SK-N-SH (cell line): Measurements from ENCODE around the gene LIMS1. TPM values are rescaled to one million over a fixed set of nuclear protein-coding genes. Genes with fewer than 3 reads are reported as not detected.
"Not testable (repeated sequence)": the region's sequence is repeated elsewhere in the genome, so short reads cannot be mapped to it uniquely, and the experiment has no call there.

ENCODE experiments used
- CTCF ChIA-PET: fragments of 300-600, 350-600 bp; formaldehyde crosslinking; extraction: SDS; loops from one replicate; lab custom pipeline; 2021; lab: Yijun Ruan, JAX
- POLR2A ChIA-PET: fragments of 350-600 bp; sonication (Branson Sonifier 250); formaldehyde crosslinking; extraction: SDS; loops from one replicate; lab custom pipeline; 2020; ENCODE audit warnings: antibody characterized with exemption, inconsistent platforms; lab: Yijun Ruan, JAX
- DNase-seq: peaks from one replicate; pipeline ENCODE4 v3.0.0; 2012
- H2AFZ ChIP-seq: fragments of 200-600 bp; sonication (generic); 2 replicates; pipeline ENCODE4 v1.8.1; 2016; ENCODE audit warnings: antibody characterized with exemption, mild to moderate bottlenecking, low read depth
- H3F3A ChIP-seq: fragments of 200-600 bp; sonication (generic); replicated peaks from 2 replicates; pipeline ENCODE3; 2016; ENCODE audit warnings: antibody characterized with exemption, mild to moderate bottlenecking; ENCODE audit not compliant: insufficient read depth
- H3K27ac ChIP-seq, 2 experiments: fragments of 200-500 bp in 1 of 2; fragments of 200-600 bp in 1 of 2; sonication (Bioruptor generic) in 1 of 2; sonication (generic), shearing (Covaris generic) in 1 of 2; 2 replicates each; pipeline versions ENCODE4 v1.5.1 to v1.6.1; 2014 to 2016; ENCODE audit warnings: low read depth in 2 of 2, inconsistent platforms in 1 of 2, low read length in 1 of 2, mild to moderate bottlenecking in 1 of 2, mixed read lengths in 1 of 2
- H3K27me3 ChIP-seq: fragments of 200-600 bp; sonication (generic), shearing (Covaris generic); 2 replicates; pipeline ENCODE4 v1.6.1; 2016; ENCODE audit warnings: mixed run types; ENCODE audit not compliant: insufficient read depth
- H3K36me3 ChIP-seq, 2 experiments: fragments of 200-500 bp in 1 of 2; fragments of 200-600 bp in 1 of 2; sonication (Bioruptor generic) in 1 of 2; sonication (generic) in 1 of 2; replicated peaks in 1 of 2; 2 replicates each; pipeline versions ENCODE3 to v1.5.1; 2014 to 2016; ENCODE audit warnings: low read length in 1 of 2, mild to moderate bottlenecking in 1 of 2; ENCODE audit not compliant: insufficient read depth in 2 of 2, control insufficient read depth in 1 of 2
- H3K4me1 ChIP-seq, 2 experiments: fragments of 200-500 bp in 1 of 2; fragments of 200-600 bp in 1 of 2; sonication (Bioruptor generic) in 1 of 2; sonication (generic), shearing (Covaris generic) in 1 of 2; 2 replicates each; pipeline versions ENCODE4 v1.5.1 to v1.6.1; 2014 to 2016; ENCODE audit warnings: low read depth in 1 of 2, low read length in 1 of 2, mixed run types in 1 of 2; ENCODE audit not compliant: insufficient read depth in 2 of 2, control insufficient read depth in 1 of 2
- H3K4me2 ChIP-seq: fragments of 200-600 bp; sonication (generic), shearing (Covaris generic); 2 replicates; pipeline ENCODE4 v1.6.1; 2017; ENCODE audit warnings: mixed run types
- H3K4me3 ChIP-seq, 2 experiments: fragments of 200-500 bp in 1 of 2; fragments of 200-600 bp in 1 of 2; sonication (Bioruptor generic) in 1 of 2; sonication (generic), shearing (Covaris generic) in 1 of 2; 2 replicates each; pipeline versions ENCODE4 v1.5.1 to v1.8.1; 2014 to 2016; ENCODE audit warnings: low read depth in 2 of 2, inconsistent platforms in 1 of 2, low read length in 1 of 2, mild to moderate bottlenecking in 1 of 2, mixed read lengths in 1 of 2, moderate library complexity in 1 of 2
- H3K79me2 ChIP-seq: fragments of 200-600 bp; sonication (generic); 2 replicates; pipeline ENCODE4 v1.8.1; 2017; ENCODE audit warnings: mild to moderate bottlenecking; ENCODE audit not compliant: insufficient read depth
- H3K9ac ChIP-seq: fragments of 200-600 bp; sonication (generic); 2 replicates; pipeline ENCODE4 v1.6.1; 2017; ENCODE audit warnings: mixed run types
- H3K9me2 ChIP-seq: fragments of 200-600 bp; sonication (generic); 2 replicates; pipeline ENCODE4 v1.6.1; 2017; ENCODE audit warnings: mixed run types
- H3K9me3 ChIP-seq: fragments of 200-600 bp; sonication (generic); 2 replicates; pipeline ENCODE4 v1.6.1; 2017; ENCODE audit warnings: mixed run types, mild to moderate bottlenecking, moderate library complexity
- H4K20me1 ChIP-seq: fragments of 200-600 bp; sonication (generic); 2 replicates; pipeline ENCODE4 v1.6.1; 2017; ENCODE audit warnings: mild to moderate bottlenecking, mixed run types; ENCODE audit not compliant: insufficient read depth
- CHD2 ChIP-seq: fragments of 150-350 bp; IDR thresholded peaks from 2 replicates; pipeline ENCODE4 v1.6.1; 2018; ENCODE audit warnings: low read length; ENCODE audit not compliant: partially characterized antibody
- CTCF ChIP-seq: fragments of 200-600 bp; sonication (generic); IDR thresholded peaks from 2 replicates; pipeline ENCODE4 v1.6.1; 2017; ENCODE audit warnings: antibody characterized with exemption, mild to moderate bottlenecking, moderate library complexity
- EP300 ChIP-seq, 2 experiments: IDR thresholded peaks; 2 replicates each; pipeline versions ENCODE4 v1.4.0 to v1.6.1; 2012; ENCODE audit warnings: borderline replicate concordance in 1 of 2, low read depth in 1 of 2, low read length in 1 of 2
- GABPA ChIP-seq: IDR thresholded peaks from 2 replicates; pipeline ENCODE4 v1.4.0; 2012; ENCODE audit warnings: low read depth, mild to moderate bottlenecking
- JUND ChIP-seq: IDR thresholded peaks from 2 replicates; pipeline ENCODE4 v1.4.0; 2012
- NFIC ChIP-seq: IDR thresholded peaks from 2 replicates; pipeline ENCODE4 v1.4.0; 2012; ENCODE audit warnings: borderline replicate concordance
- NRF1 ChIP-seq: IDR thresholded peaks from 2 replicates; pipeline ENCODE4 v1.6.1; 2012; ENCODE audit warnings: low read depth, mild to moderate bottlenecking, low read length
- RAD21 ChIP-seq: IDR thresholded peaks from 2 replicates; pipeline ENCODE4 v1.6.1; 2012; ENCODE audit warnings: mild to moderate bottlenecking, low read length
- RCOR1 ChIP-seq: fragments of 150-350 bp; IDR thresholded peaks from 2 replicates; pipeline ENCODE4 v1.6.1; 2017; ENCODE audit warnings: antibody characterized with exemption, low read length
- RFX5 ChIP-seq: IDR thresholded peaks from 2 replicates; pipeline ENCODE4 v1.6.1; 2012; ENCODE audit warnings: mild to moderate bottlenecking, improper control_type of control experiment, low read length
- SIN3A ChIP-seq: IDR thresholded peaks from 2 replicates; pipeline ENCODE4 v1.6.1; 2012; ENCODE audit warnings: low read depth, mild to moderate bottlenecking, low read length, moderate library complexity, borderline replicate concordance
- SMC3 ChIP-seq: IDR thresholded peaks from 2 replicates; pipeline ENCODE4 v1.6.1; 2012; ENCODE audit warnings: low read depth, low read length, improper control_type of control experiment
- TCF12 ChIP-seq: IDR thresholded peaks from 2 replicates; pipeline ENCODE4 v1.4.0; 2012
- YY1 ChIP-seq: IDR thresholded peaks from 2 replicates; pipeline ENCODE4 v1.4.0; 2012; ENCODE audit warnings: low read depth, mild to moderate bottlenecking
- WGBS: methylation state at CpG from one replicate; pipeline ENCODE4 v1.1.6; 2017; ENCODE audit warnings: low lambda C conversion rate; 5-methylcytosine and 5-hydroxymethylcytosine counted together
- polyA plus RNA-seq, 3 experiments: library from polyadenylated mRNA; depleted of rRNA; stranded (reverse); fragments of >200 nt; gene quantifications; 2 replicates each; pipeline ENCODE4 v1.2.3, GENCODE V29; 2012
- TF ChIP-seq, protein P1 (sequence below): IDR thresholded peaks from 2 replicates; pipeline ENCODE4; 2012

Gene LIMS1
- polyA plus RNA-seq, 1 of the 3 experiments (the other 2 are of a cell fraction), result 123 TPM

GRCh38 chr2:108597105-108597744 lies 63.0 kb downstream of the LIMS1 start:
- WGBS, result 66% methylated on average over 7 of the region's 7 CpGs
- H2AFZ ChIP-seq, H4K20me1 ChIP-seq, H3K9me3 ChIP-seq, H3K27me3 ChIP-seq, POLR2A ChIA-PET, H3K4me2 ChIP-seq, DNase-seq, H3K4me3 ChIP-seq, H3K9ac ChIP-seq, H3K9me2 ChIP-seq, H3K36me3 ChIP-seq: not testable (repeated sequence)
- H3K27ac ChIP-seq, result peak overlapping the region in 1 of 2 experiments; percentile 99; a peak in 2 of 4 replicates
- H3K4me1 ChIP-seq, result peaks cover 10 to 28% of the 10 kb centered on the region in 2 experiments
- TF ChIP-seq RAD21, result peak; percentile 36; the same call in 1 of the 2 replicates
- TF ChIP-seq SMC3, result 0 out of 2 replicates have a peak, but pooled peaks have one; percentile 23
- peak; percentile 52 for TF ChIP-seq CTCF
- peaks cover 36% of the 10 kb centered on the region for H3F3A ChIP-seq
- H3K79me2 ChIP-seq, result peaks cover 53% of the 10 kb centered on the region
- CTCF ChIA-PET, result interaction anchor here (0.7 to 6.1 kb wide), 3 partner anchors 10 to 38 kb away, joined by 3 to 60 read pairs (median 3); no protein-coding TSS in a partner anchor

DNA sequence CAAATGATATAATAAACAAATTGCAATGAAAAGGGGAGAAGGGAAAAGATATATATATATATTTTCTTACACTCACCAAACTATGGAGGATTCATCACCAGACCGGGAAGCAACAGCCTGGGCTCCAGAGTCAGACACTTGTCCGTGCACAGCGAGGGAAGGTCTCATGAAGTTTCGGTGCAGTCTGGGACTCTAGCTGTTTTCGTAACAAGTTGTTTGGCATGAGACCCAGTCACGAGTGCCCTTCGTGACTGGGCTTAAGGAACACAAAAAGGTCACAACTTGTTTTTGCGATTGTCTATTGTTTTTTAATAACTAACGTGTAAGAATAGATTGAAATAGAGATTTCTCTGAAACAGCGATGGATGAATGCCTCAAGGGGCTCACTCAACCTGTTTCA lies 66.9 kb downstream of the LIMS1 start:
- H3K9me3 ChIP-seq, DNase-seq, H3K9me2 ChIP-seq, H3K9ac ChIP-seq, H3K4me2 ChIP-seq, H3K27me3 ChIP-seq, H3K4me3 ChIP-seq, H3K36me3 ChIP-seq, H3K4me1 ChIP-seq, H4K20me1 ChIP-seq, H3K27ac ChIP-seq, H2AFZ ChIP-seq, H3F3A ChIP-seq, POLR2A ChIA-PET: not testable (repeated sequence)
- 94% methylated on average over 9 of the region's 10 CpGs for WGBS
- CTCF ChIA-PET, result interaction anchor here (1.0 kb wide), 2 partner anchors 20 to 36 kb away, joined by 3 read pairs; no protein-coding TSS in a partner anchor
- peaks cover 77% of the 10 kb centered on the region for H3K79me2 ChIP-seq

DNA sequence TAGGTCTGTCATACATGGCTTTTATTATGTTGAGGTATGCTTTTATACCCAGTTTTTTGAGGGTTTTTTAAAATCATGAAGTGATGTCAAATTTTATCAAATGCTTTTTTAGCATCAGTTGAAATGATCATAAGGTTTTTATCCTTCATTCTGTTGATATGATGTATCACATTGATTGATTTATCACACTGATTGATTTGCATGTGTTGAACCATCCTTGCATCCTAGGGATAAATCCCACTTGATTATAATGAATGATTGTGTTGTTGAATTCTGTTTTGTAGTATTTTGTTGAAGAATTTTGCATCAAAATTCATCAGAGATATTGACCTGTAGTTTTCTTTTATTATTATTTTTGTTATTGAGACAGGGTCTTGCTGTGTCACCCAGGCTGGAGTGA lies 68.2 kb downstream of the LIMS1 start:
- H3K79me2 ChIP-seq, result peaks cover 79% of the 10 kb centered on the region
- H2AFZ ChIP-seq, result no peak overlapping the region
- peaks cover 0 to 8% of the 10 kb centered on the region in 2 experiments for H3K36me3 ChIP-seq
- CTCF ChIA-PET, result interaction anchor here (1.4 kb wide), 1 partner anchor 34 kb away, joined by 6 read pairs; no protein-coding TSS in a partner anchor
- no peaks in the 10 kb centered on the region for H3K27me3 ChIP-seq
- H3K4me3 ChIP-seq, result no peak overlapping the region
- no peaks in the 10 kb centered on the region; a peak in 1 of 4 replicates for H3K4me1 ChIP-seq
- H3K9ac ChIP-seq, result no peak overlapping the region
- H3K4me2 ChIP-seq, result no peak overlapping the region
- H3K27ac ChIP-seq, result no peak overlapping the region
- H3K9me3 ChIP-seq, result no peaks in the 10 kb centered on the region
- H3F3A ChIP-seq, result no peaks in the 10 kb centered on the region
- no peaks in the 10 kb centered on the region for H3K9me2 ChIP-seq
- DNase-seq, result no peak
- POLR2A ChIA-PET, result no interaction called here
- no peaks in the 10 kb centered on the region for H4K20me1 ChIP-seq
- TF ChIP-seq, protein P1, sequence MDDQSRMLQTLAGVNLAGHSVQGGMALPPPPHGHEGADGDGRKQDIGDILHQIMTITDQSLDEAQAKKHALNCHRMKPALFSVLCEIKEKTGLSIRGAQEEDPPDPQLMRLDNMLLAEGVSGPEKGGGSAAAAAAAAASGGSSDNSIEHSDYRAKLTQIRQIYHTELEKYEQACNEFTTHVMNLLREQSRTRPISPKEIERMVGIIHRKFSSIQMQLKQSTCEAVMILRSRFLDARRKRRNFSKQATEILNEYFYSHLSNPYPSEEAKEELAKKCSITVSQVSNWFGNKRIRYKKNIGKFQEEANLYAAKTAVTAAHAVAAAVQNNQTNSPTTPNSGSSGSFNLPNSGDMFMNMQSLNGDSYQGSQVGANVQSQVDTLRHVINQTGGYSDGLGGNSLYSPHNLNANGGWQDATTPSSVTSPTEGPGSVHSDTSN, result no peak
- no peak for TF ChIP-seq GABPA
- TF ChIP-seq RAD21, result no peak
- no peak for TF ChIP-seq NFIC
- no peak for TF ChIP-seq SIN3A
- no peak for TF ChIP-seq YY1
- TF ChIP-seq NRF1, result no peak
- no peak for TF ChIP-seq RFX5
- TF ChIP-seq EP300 (IDR thresholded peaks at IDR 0.05; ENCODE audit: borderline replicate concordance in 1 of 2, low read depth in 1 of 2, low read length in 1 of 2), result no peak
- no peak for TF ChIP-seq CHD2
- no peak for TF ChIP-seq RCOR1
- no peak for TF ChIP-seq TCF12
- TF ChIP-seq JUND, result no peak
- no peak for TF ChIP-seq CTCF
